WTC11 (cell line): ENCODE measurements around the gene FMNL2. TPM values are rescaled to one million over a fixed set of nuclear protein-coding genes. Genes with fewer than 3 reads are reported as not detected.
"Not testable (repeated sequence)": the region's sequence is repeated elsewhere in the genome, so short reads cannot be mapped to it uniquely, and the experiment has no call there.

ENCODE experiments used
- ATAC-seq: fragments of 200-7000 bp; cut with Tn5 transposase; 2 replicates; pipeline ENCODE4 v1.10.0; 2021; ENCODE audit warnings: mild to moderate bottlenecking, moderate library complexity
- CTCF ChIA-PET: fragments of 300-600 bp; sonication (Branson Sonifier 250); formaldehyde crosslinking; loops from one replicate; lab custom pipeline; 2021; ENCODE audit warnings: antibody characterized with exemption; lab: Charles Lee
- POLR2A ChIA-PET: fragments of 350-600 bp; sonication (Branson Sonifier 250); formaldehyde crosslinking; loops from one replicate; lab custom pipeline; 2021; ENCODE audit warnings: antibody characterized with exemption; lab: Charles Lee
- DNase-seq: peaks from one replicate; pipeline ENCODE4 v3.0.0; 2021; ENCODE audit warnings: low spot score
- H3K27ac Mint-ChIP-seq: 2 replicates; pipeline ENCODE4 v1.8.0; 2021; ENCODE audit warnings: mixed read lengths
- H3K27me3 Mint-ChIP-seq: 2 replicates; pipeline ENCODE4 v1.8.0; 2021; ENCODE audit warnings: low read depth, mild to moderate bottlenecking, moderate library complexity, mixed read lengths
- H3K36me3 Mint-ChIP-seq: 2 replicates; pipeline ENCODE4 v1.8.0; 2021; ENCODE audit warnings: mixed read lengths
- H3K4me1 Mint-ChIP-seq: 2 replicates; pipeline ENCODE4 v1.8.0; 2022; ENCODE audit warnings: mixed read lengths
- H3K4me3 Mint-ChIP-seq: 2 replicates; pipeline ENCODE4 v1.8.0; 2021; ENCODE audit warnings: mild to moderate bottlenecking, moderate library complexity, mixed read lengths
- H3K9me3 Mint-ChIP-seq: 2 replicates; pipeline ENCODE4 v1.8.0; 2021; ENCODE audit warnings: mixed read lengths
- ARID4B ChIP-seq: sonication (generic); formaldehyde crosslinking; IDR thresholded peaks from 2 replicates; pipeline ENCODE4 v1.8.0; 2023; ENCODE audit warnings: missing genetic modification reagents, mild to moderate bottlenecking, borderline replicate concordance
- ATF3 ChIP-seq: sonication (generic); formaldehyde crosslinking; conservative IDR thresholded peaks from 2 replicates; pipeline ENCODE4 v1.8.1; 2022; ENCODE audit warnings: mild to moderate bottlenecking, missing genetic modification reagents
- CREM ChIP-seq: sonication (generic); formaldehyde crosslinking; IDR thresholded peaks from 2 replicates; pipeline ENCODE4 v1.8.1; 2022; ENCODE audit warnings: mild to moderate bottlenecking, missing genetic modification reagents, moderate library complexity
- ERG ChIP-seq: fragments of 250-450 bp; sonication (Bioruptor Pico); IDR thresholded peaks from 2 replicates; pipeline ENCODE4 v1.8.0; 2021; ENCODE audit warnings: mild to moderate bottlenecking
- HMGA2 ChIP-seq: fragments of 250-450 bp; sonication (Bioruptor Pico); IDR thresholded peaks from 2 replicates; pipeline ENCODE4 v1.4.0; 2021; ENCODE audit warnings: mild to moderate bottlenecking, moderate library complexity
- IRF1 ChIP-seq: sonication (generic); formaldehyde crosslinking; IDR thresholded peaks from 2 replicates; pipeline ENCODE4 v1.8.0; 2023; ENCODE audit warnings: missing genetic modification reagents
- JUN ChIP-seq: sonication (generic); formaldehyde crosslinking; IDR thresholded peaks from 2 replicates; pipeline ENCODE4 v1.8.0; 2023; ENCODE audit warnings: mild to moderate bottlenecking, missing genetic modification reagents
- MYBL2 ChIP-seq: sonication (generic); formaldehyde crosslinking; IDR thresholded peaks from 2 replicates; pipeline ENCODE4 v1.8.1; 2023; ENCODE audit warnings: mild to moderate bottlenecking, moderate library complexity, missing genetic modification reagents
- NFATC4 ChIP-seq: fragments of 250-450 bp; sonication (Bioruptor Pico); IDR thresholded peaks from 2 replicates; pipeline ENCODE4 v1.9.0; 2021; ENCODE audit warnings: mild to moderate bottlenecking
- PREB ChIP-seq: sonication (generic); formaldehyde crosslinking; IDR thresholded peaks from 2 replicates; pipeline ENCODE4 v1.8.1; 2022; ENCODE audit warnings: mild to moderate bottlenecking, missing genetic modification reagents, moderate library complexity, borderline replicate concordance
- SOX15 ChIP-seq: fragments of 250-450 bp; sonication (Bioruptor Pico); IDR thresholded peaks from 2 replicates; pipeline ENCODE4 v1.9.0; 2021; ENCODE audit warnings: mild to moderate bottlenecking
- TEAD4 ChIP-seq: sonication (generic); formaldehyde crosslinking; IDR thresholded peaks from 2 replicates; pipeline ENCODE4 v1.8.0; 2022; ENCODE audit warnings: mild to moderate bottlenecking, missing genetic modification reagents
- ZMAT4 ChIP-seq: fragments of 250-450 bp; sonication (Bioruptor Pico); IDR thresholded peaks from 2 replicates; pipeline ENCODE4 v1.9.0; 2021; ENCODE audit warnings: mild to moderate bottlenecking
- ZNF263 ChIP-seq: sonication (generic); formaldehyde crosslinking; IDR thresholded peaks from 2 replicates; pipeline ENCODE4 v1.8.1; 2022; ENCODE audit warnings: low read depth, mild to moderate bottlenecking, moderate library complexity, missing genetic modification reagents
- ZNF425 ChIP-seq: fragments of 250-450 bp; sonication (Bioruptor Pico); conservative IDR thresholded peaks from 2 replicates; pipeline ENCODE4 v1.9.0; 2021; ENCODE audit warnings: mild to moderate bottlenecking
- ZNF671 ChIP-seq: fragments of 250-450 bp; sonication (Bioruptor Pico); IDR thresholded peaks from 2 replicates; pipeline ENCODE4 v1.8.0; 2021; ENCODE audit warnings: mild to moderate bottlenecking
- total RNA-seq: library from RNA; stranded (reverse); gene quantifications from 3 replicates; pipeline ENCODE4 v1.2.3, GENCODE V29; 2021

Gene FMNL2
- total RNA-seq, 1 experiment from 2014 or later, result 43.0 TPM

GRCh38 chr2:152472481-152472887 lies 137.5 kb downstream of the FMNL2 start (continued):
- TF ChIP-seq JUN (CRISPR knock-in tag), result no peak

- H3K9me3 Mint-ChIP-seq, result no peaks in the 10 kb centered on the region
- DNase-seq (no peak), ATAC-seq (no peak)
- peaks cover 51% of the 10 kb centered on the region for H3K4me1 Mint-ChIP-seq
- TF ChIP-seq HMGA2 (CRISPR knock-in tag) (no peak), ZMAT4 (no peak), IRF1 (CRISPR knock-in tag) (no peak)
- no peaks in the 10 kb centered on the region for H3K36me3 Mint-ChIP-seq
- no peaks in the 10 kb centered on the region for H3K27me3 Mint-ChIP-seq
- H3K27ac Mint-ChIP-seq, result no peak overlapping the region
- CTCF ChIA-PET, result no interaction called here
- H3K4me3 Mint-ChIP-seq, result no peak overlapping the region
- POLR2A ChIA-PET, result no interaction called here
Observed at GRCh38 chr2:152473151-152473857, 138.3 kb downstream of the FMNL2 start.

- CTCF ChIA-PET, H3K4me3 Mint-ChIP-seq, DNase-seq, H3K27me3 Mint-ChIP-seq, H3K27ac Mint-ChIP-seq, POLR2A ChIA-PET, H3K9me3 Mint-ChIP-seq, H3K36me3 Mint-ChIP-seq, ATAC-seq: not testable (repeated sequence)
- peaks cover 39% of the 10 kb centered on the region for H3K4me1 Mint-ChIP-seq
Observed at GRCh38 chr2:152474523-152474922, 139.5 kb downstream of the FMNL2 start.

GRCh38 chr2:152475982-152476381 lies 141.0 kb downstream of the FMNL2 start:
- no peak overlapping the region for H3K27ac Mint-ChIP-seq
- no peaks in the 10 kb centered on the region for H3K9me3 Mint-ChIP-seq
- H3K27me3 Mint-ChIP-seq, result no peaks in the 10 kb centered on the region
- no peaks in the 10 kb centered on the region for H3K36me3 Mint-ChIP-seq
- ATAC-seq (no peak), DNase-seq (no peak)
- H3K4me3 Mint-ChIP-seq, result no peak overlapping the region
- peaks cover 27% of the 10 kb centered on the region for H3K4me1 Mint-ChIP-seq
- ChIA-PET POLR2A (no interaction called here), CTCF (no interaction called here)
- no peak for TF ChIP-seq SOX15 (CRISPR knock-in tag)
- no peak for TF ChIP-seq MYBL2 (CRISPR knock-in tag)
- TF ChIP-seq TEAD4, result no peak
- TF ChIP-seq NFATC4, result no peak
- TF ChIP-seq CREM (CRISPR knock-in tag), result no peak
- no peak for TF ChIP-seq ZNF263 (CRISPR knock-in tag)
- no peak for TF ChIP-seq ATF3 (CRISPR knock-in tag)
- no peak for TF ChIP-seq ZNF425 (CRISPR knock-in tag)
- no peak for TF ChIP-seq PREB (CRISPR knock-in tag)
- TF ChIP-seq ZNF671 (CRISPR knock-in tag), result no peak
- no peak for TF ChIP-seq ARID4B (CRISPR knock-in tag)
- no peak for TF ChIP-seq ERG
